Smooth muscle cell (in vitro differentiated cells): Measurements from ENCODE around the gene ZNF407. TPM values are rescaled to one million over a fixed set of nuclear protein-coding genes. Genes with fewer than 3 reads are reported as not detected.

Source experiments
- DNase-seq: peaks from one replicate; lab custom pipeline; 2025; ENCODE audit not compliant: unreplicated experiment; lab: John Stamatoyannopoulos, UW
- H2AFZ ChIP-seq: fragments of 200-600 bp; sonication (generic); 2 replicates; pipeline ENCODE4 v1.6.0; 2016; ENCODE audit warnings: antibody characterized with exemption, low read depth, mild to moderate bottlenecking
- H3F3A ChIP-seq: fragments of 200-600 bp; sonication (generic); 2 replicates; pipeline ENCODE4 v1.6.0; 2017; ENCODE audit warnings: antibody characterized with exemption, low read depth
- H3K27ac ChIP-seq: fragments of 200-600 bp; sonication (generic); 2 replicates; pipeline ENCODE4 v1.5.1; 2016; ENCODE audit warnings: low read depth, mild to moderate bottlenecking
- H3K27me3 ChIP-seq: fragments of 200-600 bp; sonication (generic); 2 replicates; pipeline ENCODE4 v1.6.1; 2016; ENCODE audit warnings: low read depth, mild to moderate bottlenecking
- H3K36me3 ChIP-seq: fragments of 200-600 bp; sonication (generic); 2 replicates; pipeline ENCODE4 v1.5.1; 2016; ENCODE audit warnings: low read depth
- H3K4me1 ChIP-seq: fragments of 200-600 bp; sonication (generic); 2 replicates; pipeline ENCODE4 v1.5.1; 2016; ENCODE audit warnings: low read depth
- H3K4me2 ChIP-seq: fragments of 200-600 bp; sonication (generic); 2 replicates; pipeline ENCODE4 v1.6.0; 2016; ENCODE audit warnings: mild to moderate bottlenecking
- H3K4me3 ChIP-seq: fragments of 200-600 bp; sonication (generic); 2 replicates; pipeline ENCODE4 v1.5.1; 2016; ENCODE audit warnings: mild to moderate bottlenecking
- H3K79me2 ChIP-seq: fragments of 200-600 bp; sonication (generic); 2 replicates; pipeline ENCODE4 v1.6.0; 2016; ENCODE audit warnings: low read depth, mild to moderate bottlenecking
- H3K9ac ChIP-seq: fragments of 200-600 bp; sonication (generic); 2 replicates; pipeline ENCODE4 v1.6.0; 2016; ENCODE audit warnings: low read depth
- H3K9me3 ChIP-seq: fragments of 200-600 bp; sonication (generic); replicated peaks from 2 replicates; pipeline ENCODE4 v1.5.1; 2016; ENCODE audit warnings: low read depth
- H4K20me1 ChIP-seq: fragments of 200-600 bp; sonication (generic); 2 replicates; pipeline ENCODE4 v1.6.0; 2016; ENCODE audit warnings: low read depth
- CTCF ChIP-seq: fragments of 200-600 bp; sonication (generic); IDR thresholded peaks from 2 replicates; pipeline ENCODE4 v1.5.1; 2017; ENCODE audit warnings: borderline replicate concordance, mild to moderate bottlenecking, antibody characterized with exemption; ENCODE audit not compliant: insufficient read depth, poor library complexity, severe bottlenecking
- WGBS: methylation state at CpG from one replicate; pipeline ENCODE4 v1.1.7; 2016; ENCODE audit warnings: low lambda C conversion rate; 5-methylcytosine and 5-hydroxymethylcytosine counted together
- polyA plus RNA-seq: library from polyadenylated mRNA; unstranded; fragments of >200 nt; fragmentation: Nextera tagmentation; extraction: Ambion mirVana; gene quantifications from 2 replicates; pipeline ENCODE4 v1.2.1, GENCODE V29; 2016
- total RNA-seq: library from RNA; depleted of rRNA; stranded (reverse); fragments of >200 nt; gene quantifications from 2 replicates; pipeline ENCODE4 v1.2.3, GENCODE V29; 2014

The ZNF407 gene
- total and polyA plus RNA-seq, 2 experiments from 2014 or later = 4.5 to 11.5 TPM

GRCh38 chr18:75035928-75036327 lies 438.3 kb downstream of the ZNF407 start:
- H3K4me1 ChIP-seq = no peaks in the 10 kb centered on the region
- H3K4me3 ChIP-seq = no peak overlapping the region
- no peak overlapping the region for H2AFZ ChIP-seq
- H3K9me3 ChIP-seq = no peaks in the 10 kb centered on the region
- H3K36me3 ChIP-seq = no peaks in the 10 kb centered on the region
- WGBS = 93% methylated on average over 3 of the region's 3 CpGs
- H3F3A ChIP-seq = no peaks in the 10 kb centered on the region
- no peaks in the 10 kb centered on the region for H3K27me3 ChIP-seq
- no peaks in the 10 kb centered on the region for H3K79me2 ChIP-seq
- no peak overlapping the region for H3K4me2 ChIP-seq
- H4K20me1 ChIP-seq = no peaks in the 10 kb centered on the region
- H3K27ac ChIP-seq = no peak overlapping the region
- TF ChIP-seq CTCF = no peak
- no peak for DNase-seq
- H3K9ac ChIP-seq = no peak overlapping the region

GRCh38 chr18:75036917-75037688 lies 439.4 kb downstream of the ZNF407 start:
- no peak overlapping the region for H3K4me3 ChIP-seq
- no peaks in the 10 kb centered on the region for H3K27me3 ChIP-seq
- WGBS = 88% methylated on average over 18 of the region's 18 CpGs
- no peaks in the 10 kb centered on the region for H4K20me1 ChIP-seq
- no peak overlapping the region for H3K27ac ChIP-seq
- H3K9ac ChIP-seq = no peak overlapping the region
- no peaks in the 10 kb centered on the region for H3K79me2 ChIP-seq
- DNase-seq = no peak
- H3K9me3 ChIP-seq = no peaks in the 10 kb centered on the region
- no peak overlapping the region for H2AFZ ChIP-seq
- no peak for TF ChIP-seq CTCF
- no peaks in the 10 kb centered on the region for H3K4me1 ChIP-seq
- H3K4me2 ChIP-seq = no peak overlapping the region
- H3K36me3 ChIP-seq = no peaks in the 10 kb centered on the region
- H3F3A ChIP-seq = no peaks in the 10 kb centered on the region

GRCh38 chr18:75037689-75037955 lies 440.0 kb downstream of the ZNF407 start:
- Histone ChIP-seq H3K27ac (no peak overlapping the region), H4K20me1 (no peaks in the 10 kb centered on the region), H3F3A (no peaks in the 10 kb centered on the region), H3K4me3 (no peak overlapping the region), H3K4me1 (no peaks in the 10 kb centered on the region), H3K36me3 (no peaks in the 10 kb centered on the region), H2AFZ (no peak overlapping the region), H3K4me2 (no peak overlapping the region), H3K79me2 (no peaks in the 10 kb centered on the region), H3K9ac (no peak overlapping the region), H3K27me3 (no peaks in the 10 kb centered on the region), H3K9me3 (no peaks in the 10 kb centered on the region)
- DNase-seq = no peak
- 77% methylated on average over 3 of the region's 3 CpGs for WGBS
- TF ChIP-seq CTCF = no peak

- Histone ChIP-seq H4K20me1 (no peaks in the 10 kb centered on the region), H3K4me3 (no peak overlapping the region), H3F3A (no peaks in the 10 kb centered on the region), H2AFZ (no peak overlapping the region), H3K4me2 (no peak overlapping the region), H3K27ac (no peak overlapping the region), H3K9me3 (no peaks in the 10 kb centered on the region), H3K27me3 (no peaks in the 10 kb centered on the region), H3K4me1 (no peaks in the 10 kb centered on the region), H3K79me2 (no peaks in the 10 kb centered on the region), H3K9ac (no peak overlapping the region), H3K36me3 (no peaks in the 10 kb centered on the region)
- no peak for TF ChIP-seq CTCF
- 92% methylated on average over 8 of the region's 8 CpGs for WGBS
- DNase-seq = no peak
Measured at GRCh38 chr18:75041586-75041985, 443.9 kb downstream of the ZNF407 start.
